ENCODE results near the gene TUT1.
"Not testable (repeated sequence)": the region's sequence is repeated elsewhere in the genome, so short reads cannot be mapped to it uniquely, and the experiment has no call there.

The TUT1 gene

DNA sequence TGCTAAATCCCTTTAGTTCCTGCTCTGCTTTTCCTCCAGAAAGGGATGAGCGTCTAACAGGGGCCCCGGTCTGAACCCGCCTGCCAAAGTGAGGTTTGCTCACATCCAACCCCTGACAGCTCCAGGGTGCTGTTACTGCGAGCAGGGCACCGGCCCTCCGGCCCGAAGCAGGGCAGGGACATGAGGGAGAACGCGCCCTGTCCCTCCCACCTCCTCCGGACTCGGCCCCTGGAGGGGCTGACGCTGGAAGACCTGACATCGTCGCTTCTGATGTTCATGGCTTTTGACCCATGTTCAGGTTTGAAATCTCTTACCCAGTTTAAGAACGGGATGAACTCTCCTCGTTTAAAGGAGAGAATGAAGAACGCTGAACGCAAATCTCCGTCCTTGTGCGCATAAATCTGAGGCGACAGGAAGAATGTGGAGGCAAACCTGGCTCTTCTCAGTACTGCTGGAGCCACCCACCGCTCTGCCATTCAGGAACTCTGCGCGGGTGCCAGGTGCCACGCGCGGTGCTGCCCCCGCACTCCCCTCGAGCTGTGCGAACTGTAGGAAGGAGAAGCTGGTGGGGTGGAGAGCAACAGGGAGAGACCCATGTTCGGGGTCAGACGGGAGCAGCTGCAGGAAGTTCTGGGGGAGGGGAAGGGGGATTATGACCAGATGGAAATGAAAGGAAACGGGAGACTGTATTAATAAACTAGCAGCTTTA is 16.8 kb downstream of the TUT1 start:
- peak overlapping the region; percentile 60 for H3K4me3 ChIP-seq (ENCODE audit: low read depth, low read length)
- TF ChIP-seq, protein P1, sequence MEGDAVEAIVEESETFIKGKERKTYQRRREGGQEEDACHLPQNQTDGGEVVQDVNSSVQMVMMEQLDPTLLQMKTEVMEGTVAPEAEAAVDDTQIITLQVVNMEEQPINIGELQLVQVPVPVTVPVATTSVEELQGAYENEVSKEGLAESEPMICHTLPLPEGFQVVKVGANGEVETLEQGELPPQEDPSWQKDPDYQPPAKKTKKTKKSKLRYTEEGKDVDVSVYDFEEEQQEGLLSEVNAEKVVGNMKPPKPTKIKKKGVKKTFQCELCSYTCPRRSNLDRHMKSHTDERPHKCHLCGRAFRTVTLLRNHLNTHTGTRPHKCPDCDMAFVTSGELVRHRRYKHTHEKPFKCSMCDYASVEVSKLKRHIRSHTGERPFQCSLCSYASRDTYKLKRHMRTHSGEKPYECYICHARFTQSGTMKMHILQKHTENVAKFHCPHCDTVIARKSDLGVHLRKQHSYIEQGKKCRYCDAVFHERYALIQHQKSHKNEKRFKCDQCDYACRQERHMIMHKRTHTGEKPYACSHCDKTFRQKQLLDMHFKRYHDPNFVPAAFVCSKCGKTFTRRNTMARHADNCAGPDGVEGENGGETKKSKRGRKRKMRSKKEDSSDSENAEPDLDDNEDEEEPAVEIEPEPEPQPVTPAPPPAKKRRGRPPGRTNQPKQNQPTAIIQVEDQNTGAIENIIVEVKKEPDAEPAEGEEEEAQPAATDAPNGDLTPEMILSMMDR (IDR thresholded peaks at IDR 0.05; ENCODE audit: borderline replicate concordance, insufficient read depth, low read depth, low read length), result no peak

DNA sequence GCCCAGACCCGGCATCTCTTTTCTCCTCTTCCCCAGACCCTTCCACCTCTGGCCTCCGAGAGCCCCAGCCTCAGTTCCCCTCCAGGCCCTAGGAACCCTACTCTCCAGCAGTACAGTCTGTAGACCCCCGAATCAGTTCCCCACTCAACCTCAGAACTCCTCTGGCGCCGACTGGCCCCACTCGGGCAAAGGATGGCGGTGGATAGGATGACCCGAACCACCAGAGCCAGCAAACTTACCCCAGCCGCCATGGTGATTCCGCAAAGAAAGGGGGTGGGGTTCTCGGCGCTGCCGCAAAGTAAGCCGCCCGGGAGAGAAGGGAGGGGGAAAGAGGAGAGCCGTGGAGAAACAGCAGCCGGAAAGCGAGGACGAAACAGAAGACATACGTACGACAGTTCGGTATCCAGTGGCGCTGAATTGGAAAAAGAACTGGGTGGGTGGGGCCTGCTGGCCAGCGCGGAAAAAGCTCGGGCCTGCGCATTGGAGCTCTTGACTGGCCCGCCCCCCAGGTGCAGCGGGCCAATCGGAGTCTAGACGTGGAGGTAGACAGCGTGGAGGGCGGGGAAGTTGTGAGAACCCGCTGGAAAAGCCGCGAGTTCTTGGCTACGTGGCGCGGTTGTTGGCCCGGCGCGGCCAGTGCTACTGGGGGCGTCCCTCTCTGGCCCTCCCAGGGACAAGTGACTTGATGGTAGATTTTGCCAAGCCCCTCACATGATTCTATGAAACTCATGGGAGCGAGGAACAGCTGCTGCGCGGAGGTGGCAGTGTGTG is 17.5 kb downstream of the TUT1 start, which contains the start of gene EEF1G:
EEF1G (minus strand) TSS at position 300 of the 771 bp plus-strand sequence; CDS start at position 251, 49 bp downstream.
- peak within 1 kb of the TSS; percentile 85 for H3K4me3 ChIP-seq (ENCODE audit: low read depth, low read length)
- TF ChIP-seq, protein P1 (IDR thresholded peaks at IDR 0.05; ENCODE audit: borderline replicate concordance, insufficient read depth, low read depth, low read length), result no peak

DNA sequence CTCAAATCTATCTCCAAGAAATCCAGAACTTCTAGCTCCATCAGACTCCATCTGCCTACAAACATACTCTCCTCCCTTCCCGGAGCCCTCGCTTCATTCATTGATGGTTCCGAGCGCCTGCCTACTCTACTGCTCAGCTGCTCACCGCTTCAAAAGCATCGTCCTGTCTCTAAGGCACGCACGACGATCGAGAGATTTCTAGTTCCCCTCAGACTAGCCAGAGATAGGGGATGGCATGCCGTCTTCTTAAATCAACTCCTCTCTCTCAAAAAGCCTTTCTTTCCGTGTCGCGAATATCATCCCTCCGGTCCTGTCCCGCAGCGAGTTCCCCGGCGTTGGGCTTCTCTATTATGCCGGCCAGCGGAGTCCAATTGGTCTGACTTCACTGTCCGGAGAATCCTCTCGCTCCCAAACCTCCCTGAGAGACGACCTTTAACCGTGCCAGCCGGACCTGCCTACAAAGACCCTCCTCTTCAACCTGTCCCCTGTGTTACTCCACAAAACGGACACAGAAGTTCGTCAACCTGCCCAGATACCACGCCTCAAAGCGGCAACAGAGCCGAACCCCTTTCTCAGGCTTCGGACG is 18.2 kb downstream of the TUT1 start:
- TF ChIP-seq, protein P1 (IDR thresholded peaks at IDR 0.05; ENCODE audit: borderline replicate concordance, insufficient read depth, low read depth, low read length), result no peak
- H3K4me3 ChIP-seq (ENCODE audit: low read depth, low read length), result peak overlapping the region; percentile 85

DNA sequence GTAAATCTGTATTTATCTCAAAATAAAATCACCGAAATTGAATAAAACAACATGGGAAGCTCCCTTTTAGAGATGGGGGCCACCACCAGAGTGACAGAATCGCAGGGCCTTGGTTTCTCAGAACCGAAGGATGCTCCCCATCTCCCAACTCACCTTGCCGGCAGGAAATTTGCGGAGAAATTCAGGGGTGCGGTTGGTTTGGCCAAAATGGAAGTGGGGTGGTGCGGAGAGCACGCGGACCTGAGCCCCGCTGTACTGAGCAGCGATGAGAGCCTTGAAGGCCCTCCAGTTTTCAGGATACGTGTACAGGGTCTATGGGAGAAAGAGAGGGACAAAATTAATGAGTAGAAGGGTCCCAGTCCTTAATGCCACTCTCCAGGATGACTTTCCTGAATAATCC is 18.9 kb downstream of the TUT1 start:
- TF ChIP-seq, protein P1 (IDR thresholded peaks at IDR 0.05; ENCODE audit: borderline replicate concordance, insufficient read depth, low read depth, low read length), result no peak
- peak overlapping the region; percentile 85 for H3K4me3 ChIP-seq (ENCODE audit: low read depth, low read length)

DNA sequence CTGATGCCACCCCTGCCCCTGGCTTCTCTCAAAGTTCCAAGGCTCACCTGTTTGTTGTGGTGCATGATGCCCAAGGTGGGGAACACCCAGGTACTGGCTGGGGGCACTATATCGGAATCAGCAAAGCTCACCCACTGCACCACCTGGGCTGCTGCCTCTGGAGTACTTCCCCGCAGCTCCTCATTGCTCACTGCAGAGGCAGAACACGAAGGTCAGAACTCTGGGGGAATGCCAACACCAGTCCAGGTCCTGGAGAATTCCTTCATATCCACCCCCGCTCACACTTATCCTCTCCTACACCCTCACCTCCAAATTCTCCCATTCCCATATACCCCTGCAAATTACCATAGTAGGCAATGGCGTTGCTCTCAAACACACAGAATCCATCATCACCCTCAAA is 19.8 kb downstream of the TUT1 start:
- not testable (repeated sequence) for H3K4me3 ChIP-seq (ENCODE audit: low read depth, low read length)

DNA sequence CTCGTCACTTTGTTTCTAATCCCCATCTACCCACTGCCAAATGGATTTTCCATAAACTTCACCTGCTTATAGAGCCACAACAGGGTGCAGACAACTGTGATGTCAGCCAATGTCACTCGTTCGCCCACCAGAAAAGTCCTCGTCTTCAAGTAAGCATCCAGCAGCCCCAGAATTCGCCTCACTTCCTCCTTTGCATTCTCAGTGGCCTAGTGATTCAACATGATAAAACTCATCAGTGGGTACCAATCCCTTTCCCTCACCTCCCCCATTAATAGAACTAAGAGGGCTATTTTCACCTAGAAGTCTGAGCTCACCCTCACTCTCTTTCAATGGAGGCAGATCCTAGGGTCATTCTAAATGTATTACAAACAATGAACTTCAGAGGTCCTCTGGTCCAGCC is 20.4 kb downstream of the TUT1 start:
- not testable (repeated sequence) for H3K4me3 ChIP-seq (ENCODE audit: low read depth, low read length)

DNA sequence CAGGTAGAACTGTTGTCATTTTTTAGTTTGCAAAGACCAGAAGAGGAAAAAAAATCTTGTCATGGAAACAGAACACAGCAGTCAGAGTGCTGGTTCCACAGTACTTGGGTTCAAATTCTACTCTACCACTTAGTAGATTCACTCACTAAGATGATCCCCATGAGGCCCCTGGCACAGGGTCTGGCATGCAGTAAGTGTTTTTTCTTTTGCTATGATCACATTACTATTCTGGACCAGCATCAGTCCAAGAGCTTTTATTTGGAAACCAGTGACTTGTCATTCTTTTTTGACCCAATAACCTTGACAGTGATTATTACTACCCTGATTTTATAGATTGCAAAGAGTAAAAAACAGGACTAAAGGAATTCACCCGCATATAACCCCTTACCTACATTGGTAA is 21.7 kb downstream of the TUT1 start:
- H3K4me3 ChIP-seq (ENCODE audit: low read depth, low read length), result no peak overlapping the region
- TF ChIP-seq, protein P1 (IDR thresholded peaks at IDR 0.05; ENCODE audit: borderline replicate concordance, insufficient read depth, low read depth, low read length), result no peak
